Suppressor macrophage treated with lipopolysaccharide for 1 hour (primary cell): ENCODE measurements around the gene GRIK4.
"Not testable (repeated sequence)": the region's sequence is repeated elsewhere in the genome, so short reads cannot be mapped to it uniquely, and the experiment has no call there.

Experiments used
- DNase-seq, 3 donors: peaks; one replicate each; pipeline ENCODE4 v3.0.0-alpha.2; 2020 to 2022

The GRIK4 gene

DNA sequence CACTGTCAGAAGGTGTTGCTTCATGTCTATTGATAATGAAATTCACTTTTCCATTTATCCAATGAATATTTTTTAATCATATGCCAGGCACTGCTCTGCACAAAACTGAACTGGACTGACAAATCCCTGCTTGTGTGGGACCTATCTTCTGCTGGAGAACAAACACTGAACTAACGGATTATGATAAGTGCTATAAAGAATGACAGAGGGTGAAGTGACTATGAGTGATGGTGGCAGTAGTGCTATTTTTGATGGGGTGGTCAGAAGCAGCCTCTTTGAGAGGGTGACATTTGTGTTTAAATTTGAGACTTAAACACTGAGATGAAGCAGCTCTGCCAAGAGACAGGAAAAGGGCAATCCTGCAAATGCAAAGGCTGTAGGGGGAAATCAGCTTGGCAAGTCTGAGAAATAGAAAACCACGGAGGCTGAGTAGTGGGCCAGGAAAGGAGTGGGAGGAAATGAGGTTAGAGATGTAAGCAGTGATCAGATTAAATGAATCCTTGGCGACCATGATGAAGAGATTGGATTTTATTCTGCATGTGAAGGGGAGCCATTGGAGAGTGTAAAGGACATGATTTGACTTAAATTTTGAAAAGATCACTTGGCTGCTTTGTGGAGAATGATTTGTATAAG, 518.4 kb downstream of the GRIK4 start:
- no peak for DNase-seq

DNA sequence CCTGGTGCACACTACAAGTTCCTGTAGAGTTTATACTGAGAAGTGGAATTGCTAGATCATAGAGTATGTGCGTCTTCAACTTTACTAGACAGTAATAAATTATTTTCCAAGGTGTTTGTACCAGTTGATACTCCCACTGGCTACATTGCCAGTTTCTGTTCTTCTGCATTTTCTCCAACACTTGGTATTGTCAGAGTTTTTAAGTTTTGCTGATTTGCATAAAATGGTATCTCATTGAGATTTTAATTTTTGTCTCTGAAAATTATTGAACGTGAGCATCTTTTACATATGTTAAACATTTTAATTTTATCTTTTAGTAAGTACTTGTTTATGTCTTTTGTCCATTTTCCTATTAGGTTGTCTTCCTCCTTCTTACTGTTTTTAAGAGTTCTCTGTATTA, 519.6 kb downstream of the GRIK4 start:
- DNase-seq, result no peak

DNA sequence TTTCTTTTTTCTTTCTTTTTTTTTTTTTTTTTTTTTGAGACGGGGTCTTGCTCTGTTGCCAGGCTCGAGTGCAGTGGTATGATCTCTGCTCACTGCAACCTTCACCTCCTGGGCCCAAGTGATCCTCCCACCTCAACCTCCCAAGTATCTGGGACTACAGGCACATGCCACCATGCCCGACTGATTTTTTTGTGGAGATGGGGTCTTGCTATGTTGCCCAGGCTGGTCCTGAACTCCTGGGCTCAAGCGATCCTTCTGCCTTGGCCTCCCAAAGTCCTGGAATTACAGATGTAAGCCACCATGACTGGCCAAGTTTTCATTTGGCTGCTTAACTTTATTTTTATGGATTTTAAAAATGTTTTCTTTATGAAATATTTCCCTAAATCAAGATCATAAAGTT, 520.1 kb downstream of the GRIK4 start:
- not testable (repeated sequence) for DNase-seq

DNA sequence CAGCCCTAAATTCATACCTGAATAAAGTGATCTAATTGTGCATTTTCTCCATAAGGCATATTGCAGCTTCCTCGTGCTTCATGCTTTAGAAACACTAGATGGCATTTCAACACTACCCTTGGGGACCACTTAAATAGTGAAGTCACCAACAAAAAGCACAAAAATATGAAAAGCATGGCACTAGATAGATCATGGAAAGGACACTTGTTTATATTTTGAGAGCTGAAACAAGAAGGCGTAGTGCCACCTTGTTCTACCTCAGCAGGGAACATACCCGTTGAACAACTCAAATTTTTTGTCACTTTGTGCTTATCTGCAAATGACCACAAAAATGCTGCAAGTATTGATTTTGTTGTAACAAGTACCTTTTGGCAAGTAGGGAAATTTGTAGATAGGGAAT, 521.0 kb downstream of the GRIK4 start:
- no peak for DNase-seq

DNA sequence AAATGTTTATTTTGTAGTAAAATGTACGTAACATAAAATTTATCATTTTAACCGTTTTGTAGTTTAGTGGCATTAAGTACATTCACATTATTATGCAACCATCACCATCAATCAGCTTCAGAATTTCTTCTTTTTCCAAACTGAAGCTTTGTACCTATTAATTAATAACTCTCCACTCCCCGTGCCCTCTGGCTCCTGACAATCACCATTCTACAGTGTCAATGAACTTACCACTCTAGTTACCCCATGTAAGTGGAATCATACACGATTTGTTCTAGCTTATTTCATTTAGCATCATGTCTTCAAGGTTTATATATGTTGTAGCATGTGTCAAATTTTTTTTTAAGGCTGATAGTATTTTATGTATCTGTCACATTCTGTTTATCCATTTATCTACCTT, 522.1 kb downstream of the GRIK4 start:
- DNase-seq, result no peak

DNA sequence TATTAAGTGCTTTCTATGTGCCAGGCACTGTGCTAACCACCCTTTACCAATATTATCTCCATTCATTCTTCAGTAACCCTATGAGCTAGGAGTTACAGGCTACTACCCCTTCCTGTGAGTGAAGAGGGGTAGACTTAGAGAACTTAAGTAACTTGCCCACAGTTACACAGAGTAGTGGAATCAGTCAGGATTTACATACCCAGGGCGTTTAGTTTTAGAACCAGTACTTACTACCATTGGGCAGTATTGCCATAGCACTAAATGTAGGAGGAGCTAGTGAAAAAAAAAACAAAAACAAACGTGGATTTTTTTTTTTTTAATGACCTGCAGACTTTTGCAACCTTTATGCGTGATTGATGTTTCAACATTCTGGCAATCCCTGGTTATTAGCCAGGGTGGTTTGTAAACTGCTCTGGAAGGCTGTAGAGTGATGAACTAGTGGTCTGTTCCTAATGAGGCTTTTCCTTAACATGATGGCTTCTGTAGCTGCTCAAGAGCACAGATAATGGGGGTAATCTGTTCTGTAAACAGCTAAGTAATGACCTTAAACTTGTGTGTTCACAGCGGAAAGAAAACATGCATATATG, 523.7 kb downstream of the GRIK4 start:
- no peak for DNase-seq

DNA sequence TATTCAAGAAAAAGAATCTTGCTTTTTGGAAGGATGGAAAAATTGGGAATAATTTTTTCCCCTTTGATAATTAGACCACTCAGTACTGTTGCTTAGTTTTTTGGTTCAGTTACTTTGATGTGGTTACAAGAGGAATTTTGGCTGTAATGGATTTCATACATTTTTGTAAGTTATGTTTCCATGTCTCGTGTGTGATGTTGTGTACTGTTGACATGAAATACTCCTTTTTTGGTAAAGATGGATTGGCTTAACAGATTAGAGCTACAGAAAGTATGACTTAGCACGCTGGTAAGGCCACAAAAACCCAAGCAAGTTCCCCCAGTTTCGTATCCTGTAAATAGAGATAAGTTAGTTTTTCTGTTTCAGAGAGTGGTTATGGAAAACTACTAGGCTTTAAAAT, 524.2 kb downstream of the GRIK4 start:
- DNase-seq, result no peak

DNA sequence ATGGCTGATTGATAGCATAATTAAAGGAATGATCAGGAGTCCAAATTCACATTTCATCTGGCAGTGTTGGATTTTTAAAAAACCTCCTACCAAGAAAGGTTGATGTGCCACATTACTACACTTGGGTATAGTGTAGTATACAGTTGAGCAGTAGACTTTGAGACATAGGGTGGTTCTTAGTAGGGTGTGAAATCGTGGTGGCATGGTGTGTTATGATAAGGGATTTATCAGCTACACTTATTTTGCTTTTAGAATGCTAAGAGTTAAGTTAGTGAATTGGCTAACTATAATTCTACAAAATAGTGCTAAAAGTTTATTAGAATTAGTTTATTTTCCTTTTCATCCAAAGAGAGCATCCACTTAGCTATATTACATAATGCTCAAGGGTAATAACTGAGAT, 525.5 kb downstream of the GRIK4 start:
- no peak for DNase-seq
